ENCODE results near the gene COL6A5.
"Not testable (repeated sequence)": the region's sequence is repeated elsewhere in the genome, so short reads cannot be mapped to it uniquely, and the experiment has no call there.

The COL6A5 gene

GRCh38 chr3:130384476-130385025, 39.1 kb downstream of the COL6A5 start:
- no peak for DNase-seq (ENCODE audit: low spot score)

GRCh38 chr3:130386604-130387263, 41.3 kb downstream of the COL6A5 start:
- no peak for DNase-seq (ENCODE audit: low spot score)

GRCh38 chr3:130389743-130390478, 44.4 kb downstream of the COL6A5 start:
- DNase-seq (ENCODE audit: low spot score) = no peak

- no peak for DNase-seq (ENCODE audit: low spot score)
Measured at GRCh38 chr3:130392266-130392665, 46.8 kb downstream of the COL6A5 start.

- DNase-seq (ENCODE audit: low spot score) = no peak
Measured at GRCh38 chr3:130393594-130393993, 48.1 kb downstream of the COL6A5 start.

GRCh38 chr3:130395331-130395730, 49.9 kb downstream of the COL6A5 start:
- DNase-seq (ENCODE audit: low spot score) = no peak

- DNase-seq (ENCODE audit: low spot score) = peak; percentile 35
Measured at GRCh38 chr3:130395916-130396315, 50.4 kb downstream of the COL6A5 start.

- DNase-seq (ENCODE audit: low spot score) = no peak
Measured at GRCh38 chr3:130404401-130404800, 58.9 kb downstream of the COL6A5 start.

DNA sequence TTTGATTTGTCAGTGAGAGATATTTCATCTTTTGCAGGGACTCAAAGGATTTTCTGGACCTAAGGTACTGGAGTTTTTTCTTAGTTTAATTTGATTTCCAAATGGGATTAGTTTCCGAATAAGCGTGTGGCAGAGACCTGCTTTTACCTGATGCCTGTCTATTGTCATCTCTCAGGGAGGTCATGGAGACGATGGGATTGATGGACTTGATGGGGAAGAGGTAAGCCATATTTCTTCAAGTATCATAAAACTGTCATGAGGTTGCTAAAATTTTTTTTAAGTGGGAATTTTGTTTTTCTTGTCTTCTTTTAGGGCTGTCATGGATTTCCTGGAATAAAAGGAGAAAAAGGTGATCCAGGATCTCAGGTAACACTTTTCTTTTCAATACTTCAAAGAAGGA, 60.5 kb downstream of the COL6A5 start:
- DNase-seq (ENCODE audit: low spot score) = no peak

- DNase-seq (ENCODE audit: low spot score) = not testable (repeated sequence)
Measured at GRCh38 chr3:130408253-130408652, 62.8 kb downstream of the COL6A5 start.

- no peak for DNase-seq (ENCODE audit: low spot score)
Measured at GRCh38 chr3:130411320-130411719, 65.8 kb downstream of the COL6A5 start.

DNA sequence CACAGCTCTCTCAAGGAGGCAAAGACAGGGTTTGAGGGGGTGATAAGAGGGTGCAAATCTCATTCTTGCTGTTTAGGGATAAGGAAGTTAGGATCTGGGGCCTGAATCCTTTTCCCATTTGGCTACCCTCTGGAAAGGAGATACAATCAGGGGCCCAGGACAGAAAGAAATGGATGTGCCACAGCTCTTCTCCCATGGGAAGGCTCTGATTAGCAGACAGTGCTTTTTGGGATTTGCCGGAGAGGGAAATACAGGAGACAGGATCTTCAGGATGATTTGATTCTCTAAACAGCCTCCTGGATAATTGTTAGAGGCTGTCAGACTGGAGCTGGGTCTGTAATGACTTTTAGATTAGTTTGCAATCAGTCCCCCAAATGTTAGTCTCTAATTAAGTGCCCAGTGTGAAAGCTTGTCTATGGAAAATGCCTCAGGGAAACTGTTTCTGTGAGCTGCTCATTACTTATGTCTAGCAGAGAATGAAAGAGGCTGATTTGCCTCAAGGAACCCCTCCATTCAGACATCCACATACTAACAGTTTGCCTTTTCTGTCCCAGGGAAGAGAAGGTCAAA, 67.6 kb downstream of the COL6A5 start:
- no peak for DNase-seq (ENCODE audit: low spot score)

- DNase-seq (ENCODE audit: low spot score) = no peak
Measured at GRCh38 chr3:130414457-130414856, 69.0 kb downstream of the COL6A5 start.

DNA sequence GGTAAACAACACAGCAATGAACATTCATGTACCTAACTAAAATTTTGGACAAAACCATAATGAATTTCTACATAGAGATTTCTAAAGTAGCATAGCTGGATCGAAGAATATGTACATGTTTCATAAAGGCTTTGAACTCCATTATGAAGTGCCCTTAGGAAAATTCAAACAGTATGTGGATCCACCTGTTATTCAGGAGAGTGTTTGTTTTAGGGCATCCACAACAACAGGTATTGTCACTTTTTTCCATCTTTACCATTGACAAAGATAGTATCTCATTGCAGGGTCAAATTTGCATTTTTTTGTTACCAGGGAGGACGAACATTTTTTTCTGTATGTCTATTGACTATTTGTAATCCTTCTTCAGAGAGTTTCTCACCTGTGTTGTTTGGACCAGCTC, 75.0 kb downstream of the COL6A5 start:
- no peak for DNase-seq (ENCODE audit: low spot score)

GRCh38 chr3:130423064-130423463, 77.6 kb downstream of the COL6A5 start:
- DNase-seq (ENCODE audit: low spot score) = no peak

GRCh38 chr3:130424837-130425236, 79.4 kb downstream of the COL6A5 start:
- no peak for DNase-seq (ENCODE audit: low spot score)

GRCh38 chr3:130425484-130425883, 80.0 kb downstream of the COL6A5 start:
- DNase-seq (ENCODE audit: low spot score) = no peak

GRCh38 chr3:130426206-130426605, 80.7 kb downstream of the COL6A5 start:
- no peak for DNase-seq (ENCODE audit: low spot score)

DNA sequence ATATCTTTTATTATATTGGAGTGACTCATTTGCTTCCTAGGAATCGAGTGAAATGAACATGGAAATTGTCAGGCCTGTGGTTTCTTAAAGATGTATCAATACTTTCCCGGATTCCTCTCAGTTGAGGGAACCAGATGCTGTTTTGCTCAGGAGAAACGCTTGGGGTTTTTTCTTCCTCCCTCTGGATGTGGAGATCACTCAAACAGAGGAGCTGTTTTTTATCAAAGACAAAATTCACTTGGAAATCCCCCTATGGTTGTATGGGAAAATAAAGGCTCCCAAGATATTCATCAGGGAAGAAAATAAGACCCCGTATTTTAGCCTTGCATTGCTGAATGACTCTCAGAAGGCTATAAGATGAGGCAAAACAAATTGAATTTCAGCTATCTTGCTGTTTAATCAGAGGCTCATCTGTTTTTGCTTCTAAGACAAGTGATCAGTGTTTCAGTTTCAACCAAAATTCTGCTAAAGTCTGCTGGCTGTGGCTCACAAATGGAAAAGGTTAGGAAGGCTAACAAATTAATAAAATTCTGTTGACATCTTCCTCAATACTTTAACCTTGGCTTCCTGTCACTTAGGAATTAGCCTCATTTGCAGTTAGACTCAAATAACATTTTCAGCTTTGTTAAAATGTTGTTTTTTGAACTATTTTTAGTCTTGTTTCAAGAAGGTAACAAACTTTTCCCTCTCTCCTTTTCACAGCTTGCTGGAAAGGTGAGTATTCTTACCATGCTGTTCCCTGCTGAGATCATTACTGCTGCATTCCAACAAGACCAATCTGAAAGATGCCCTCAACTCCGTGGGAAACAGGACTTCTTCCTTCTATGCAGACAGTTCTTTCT, 83.6 kb downstream of the COL6A5 start:
- DNase-seq (ENCODE audit: low spot score) = no peak

- DNase-seq (ENCODE audit: low spot score) = no peak
Measured at GRCh38 chr3:130429713-130430023, 84.2 kb downstream of the COL6A5 start.

DNA sequence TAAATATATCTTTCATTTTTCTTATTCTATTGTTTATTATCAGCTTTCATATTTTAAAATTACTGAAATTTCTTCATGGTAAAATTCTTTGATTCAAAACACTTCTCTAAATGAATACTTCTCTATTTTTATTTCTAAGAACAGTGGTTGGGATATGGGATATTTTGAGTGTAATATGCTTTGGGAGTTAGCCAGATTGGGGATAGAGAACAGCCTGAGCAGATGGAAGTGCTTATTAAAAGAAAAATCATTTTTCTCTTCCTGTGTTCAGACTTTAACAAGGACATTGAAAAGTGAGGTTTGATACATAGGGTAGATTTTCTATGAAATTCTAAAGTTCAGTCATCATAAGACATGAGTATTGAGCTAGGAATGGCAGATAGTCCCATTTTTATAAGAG, 84.8 kb downstream of the COL6A5 start:
- no peak for DNase-seq (ENCODE audit: low spot score)

DNA sequence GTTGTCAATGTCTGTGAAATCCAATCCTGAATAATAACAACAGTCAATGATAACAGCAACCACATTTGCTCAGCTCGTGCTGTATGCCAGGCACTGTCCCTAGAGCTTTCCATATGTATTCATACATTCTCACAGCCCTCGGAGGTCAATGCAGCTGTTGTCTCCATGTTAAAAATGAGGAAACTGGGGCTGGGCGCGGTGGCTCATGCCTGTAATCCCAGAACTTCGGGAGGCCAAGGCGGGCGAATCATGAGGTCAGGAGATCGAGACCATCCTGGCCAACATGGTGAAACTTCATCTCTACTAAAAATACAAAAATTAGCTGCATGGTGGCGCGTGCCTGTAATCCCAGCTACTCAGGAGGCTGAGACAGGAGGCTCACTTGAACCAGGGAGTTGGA, 86.6 kb downstream of the COL6A5 start:
- not testable (repeated sequence) for DNase-seq (ENCODE audit: low spot score)
